DMS 273 (cell line): ENCODE measurements around the gene HIVEP3.

Source experiments
- DNase-seq: peaks from one replicate; lab custom pipeline; 2025; ENCODE audit not compliant: unreplicated experiment; lab: John Stamatoyannopoulos, UW

Gene HIVEP3

DNA sequence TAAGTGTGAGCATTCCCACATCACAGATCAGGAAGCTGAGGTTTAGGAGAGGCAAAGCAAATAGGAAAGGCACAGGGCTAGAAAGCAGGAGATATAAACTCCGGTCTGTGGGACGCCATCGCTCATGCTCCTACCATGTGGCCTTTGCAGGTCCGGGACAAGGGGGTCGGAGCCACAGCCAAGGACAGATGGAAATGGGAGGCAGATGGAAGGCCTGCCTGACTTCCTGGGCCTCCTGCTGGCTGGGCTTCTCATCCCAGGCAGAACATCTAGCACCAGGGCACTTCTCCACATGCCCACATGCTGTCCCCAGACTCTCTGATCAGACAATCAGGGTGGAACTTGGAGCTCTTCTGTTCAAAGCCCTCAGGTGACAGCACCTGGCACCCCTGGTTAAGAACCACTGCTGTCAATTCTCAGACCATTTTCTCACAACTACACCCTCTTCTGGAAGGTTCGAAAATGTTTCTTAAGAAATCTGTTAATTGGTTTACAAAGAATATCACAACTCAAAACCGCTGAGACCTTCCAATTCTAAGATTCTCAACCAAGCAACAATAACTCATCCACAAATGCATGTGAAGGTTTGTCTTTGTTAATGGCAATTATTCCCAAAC, 260.9 kb downstream of the HIVEP3 start:
- DNase-seq: peak; percentile 74

DNA sequence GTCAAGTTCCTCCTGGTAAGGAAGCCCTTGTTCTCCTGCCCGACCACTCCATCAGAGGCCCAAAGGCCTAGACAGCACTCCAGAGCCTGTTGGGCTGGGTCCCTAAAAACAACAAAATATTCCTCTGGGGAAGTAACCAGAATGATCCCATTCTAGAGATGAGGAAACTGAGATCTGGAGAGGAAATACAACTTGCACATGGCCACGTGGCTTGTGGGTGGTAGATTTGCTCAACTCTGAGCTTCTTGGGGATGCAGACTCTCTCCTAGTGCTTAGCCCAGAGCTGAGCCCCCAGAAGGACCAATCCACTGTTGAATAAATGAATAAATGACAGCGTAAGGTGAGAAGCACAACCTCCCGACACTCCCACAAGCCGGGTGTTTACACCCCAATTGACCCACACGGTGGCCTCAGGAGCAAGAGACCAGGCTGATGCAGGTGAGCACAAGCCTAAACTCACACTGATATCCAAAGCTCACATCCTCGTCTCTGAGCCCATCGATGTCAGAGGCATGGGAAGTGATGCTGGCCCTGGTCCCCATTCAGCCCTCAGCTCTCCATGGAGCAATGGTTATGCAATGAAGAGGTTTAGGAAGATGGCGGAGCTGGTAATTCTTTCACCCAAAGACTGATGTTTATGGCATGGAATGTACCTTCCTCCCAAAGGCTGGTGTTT, 261.8 kb downstream of the HIVEP3 start:
- no peak for DNase-seq

- DNase-seq: no peak
Observed at GRCh38 chr1:41656068-41656467, 262.7 kb downstream of the HIVEP3 start.

- no peak for DNase-seq
Observed at GRCh38 chr1:41655632-41656031, 263.1 kb downstream of the HIVEP3 start.

DNA sequence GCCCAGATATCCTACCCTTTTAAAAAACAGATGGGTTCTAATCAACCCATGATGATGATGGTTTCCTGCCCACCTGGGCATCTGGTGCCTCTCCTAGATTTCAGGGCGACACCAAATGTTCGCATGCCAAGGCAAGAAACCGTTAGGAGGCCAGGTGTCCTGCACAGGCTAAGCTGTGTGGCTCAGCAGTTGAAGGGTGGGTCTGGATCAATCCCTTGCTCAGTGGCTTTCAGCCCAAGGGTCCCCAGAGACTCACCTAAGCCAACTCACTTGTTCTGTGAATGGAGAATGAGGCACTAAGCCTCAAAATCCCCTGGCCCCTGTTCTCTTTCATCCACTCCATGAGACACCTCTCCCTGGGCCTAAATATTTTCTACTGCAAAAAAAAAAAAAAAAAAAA, 265.1 kb downstream of the HIVEP3 start:
- DNase-seq: peak; percentile 59

DNA sequence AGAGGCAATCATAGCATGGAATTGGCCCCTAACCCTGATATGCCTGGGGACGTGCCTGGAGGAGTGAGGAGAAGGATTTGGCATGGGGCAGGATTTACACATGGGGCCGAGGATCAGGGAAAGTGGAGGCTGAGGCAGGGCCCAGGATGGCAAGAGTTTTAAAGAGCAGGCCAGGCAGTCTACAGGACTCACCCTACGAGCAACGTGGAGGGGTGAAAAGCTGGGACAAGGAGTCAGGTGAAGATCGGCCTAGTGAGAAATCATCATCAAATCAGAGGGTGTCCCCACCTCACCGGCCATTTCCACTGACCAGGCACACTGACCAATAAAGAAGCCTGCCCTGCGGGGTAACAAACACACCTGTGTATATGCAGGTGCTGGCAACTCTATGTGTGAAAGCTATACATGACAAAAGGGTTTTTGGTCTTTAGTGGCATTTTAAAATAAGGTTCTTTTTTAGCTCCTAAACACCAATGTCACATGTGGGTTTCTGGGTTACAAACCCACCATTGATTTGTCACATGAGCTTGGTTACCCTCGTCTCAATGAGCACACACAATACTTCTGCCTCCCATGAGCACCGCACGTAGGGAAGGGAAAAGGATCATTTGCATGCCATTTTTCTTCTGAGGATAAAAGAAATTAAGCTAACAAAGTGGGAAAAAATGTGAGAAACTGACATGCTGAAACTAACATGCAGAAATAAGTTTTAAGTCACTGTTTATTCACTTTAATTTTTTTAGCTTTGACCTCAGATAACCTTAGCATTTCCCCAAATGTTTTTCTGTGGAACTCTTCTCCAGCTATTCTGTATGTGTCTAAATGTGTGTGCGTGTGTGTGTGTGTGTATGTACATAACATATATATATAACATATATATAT, 266.1 kb downstream of the HIVEP3 start:
- DNase-seq: no peak

DNA sequence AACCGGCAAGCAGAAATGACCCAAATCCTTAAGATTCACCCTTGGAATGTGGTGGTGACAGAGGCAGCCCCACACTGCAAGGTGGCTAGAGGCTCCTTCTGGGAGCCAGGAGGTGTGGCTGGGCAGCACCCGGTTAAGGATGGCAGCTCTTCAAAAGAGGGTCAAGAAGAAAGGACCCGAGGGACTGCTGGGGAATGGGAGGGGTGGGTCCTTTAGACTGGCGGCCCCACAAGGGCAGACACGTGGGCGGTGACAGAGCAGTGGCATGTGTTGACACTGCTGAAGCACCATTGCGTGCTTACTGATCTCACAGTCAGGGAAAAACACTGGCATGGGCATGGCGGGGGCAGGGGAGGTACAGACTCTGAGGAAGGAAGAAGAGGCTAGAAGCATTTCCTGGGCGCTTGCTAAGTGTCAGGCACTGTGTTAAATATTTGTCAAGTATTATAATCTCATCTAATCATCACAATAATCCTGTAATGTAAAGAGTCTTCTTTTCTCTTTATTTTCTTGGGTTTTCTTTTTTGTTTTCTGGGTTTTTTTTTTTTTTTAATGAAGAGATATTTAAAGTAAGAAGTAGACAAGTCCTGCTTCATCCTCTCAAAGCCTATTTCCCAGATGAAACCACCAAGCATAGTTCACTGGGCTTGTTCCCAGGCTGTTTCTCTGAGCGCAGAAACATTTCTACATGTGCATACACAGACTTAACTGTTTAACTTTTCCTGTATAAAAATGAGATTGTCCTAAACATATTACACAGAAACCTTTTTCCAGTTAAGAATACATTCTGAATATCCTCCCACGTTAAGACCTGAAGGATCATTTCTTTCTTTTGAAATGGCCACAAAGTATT, 268.5 kb downstream of the HIVEP3 start:
- DNase-seq: peak; percentile 73

GRCh38 chr1:41649396-41650027, 269.2 kb downstream of the HIVEP3 start:
- DNase-seq: peak; percentile 69

DNA sequence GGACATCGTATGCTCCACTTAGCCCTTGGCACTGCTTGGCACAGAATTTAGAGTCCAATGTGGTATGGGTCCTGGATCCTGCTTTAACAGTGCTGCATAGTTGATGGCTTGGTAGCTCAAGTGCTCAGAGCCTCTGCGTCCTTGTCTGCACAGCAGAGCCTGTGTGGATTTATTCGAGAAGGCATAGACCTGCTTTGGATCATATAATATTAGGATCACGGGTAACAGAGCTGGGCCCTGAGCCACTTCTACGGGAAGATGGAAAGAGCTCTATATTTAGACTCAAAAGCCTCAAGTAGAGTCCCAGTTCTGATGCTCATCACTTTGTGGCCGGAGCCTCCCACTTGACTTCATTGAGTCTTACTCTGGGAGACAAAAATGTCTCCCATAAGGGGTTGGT, 269.9 kb downstream of the HIVEP3 start:
- no peak for DNase-seq

DNA sequence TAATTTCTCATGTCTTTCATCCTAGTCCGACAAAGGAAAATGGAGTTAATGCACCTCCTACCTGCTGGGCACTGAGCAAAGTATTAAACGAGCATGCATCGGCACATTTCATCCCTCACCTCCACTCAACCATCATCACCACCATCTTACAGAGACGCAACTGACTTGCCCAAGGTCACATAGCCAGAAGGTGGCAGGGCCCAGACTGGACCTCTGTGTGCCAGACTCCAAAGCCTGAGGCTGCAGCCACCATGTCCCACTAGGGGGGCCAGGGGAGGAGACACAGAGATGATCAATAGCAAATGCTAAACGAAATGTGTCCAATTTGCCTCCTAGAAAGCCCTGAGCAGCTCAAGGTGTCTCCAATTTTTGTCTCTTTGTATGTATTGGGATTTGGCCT, 270.5 kb downstream of the HIVEP3 start:
- DNase-seq: no peak

GRCh38 chr1:41647221-41648135, 271.2 kb downstream of the HIVEP3 start:
- DNase-seq: no peak

DNA sequence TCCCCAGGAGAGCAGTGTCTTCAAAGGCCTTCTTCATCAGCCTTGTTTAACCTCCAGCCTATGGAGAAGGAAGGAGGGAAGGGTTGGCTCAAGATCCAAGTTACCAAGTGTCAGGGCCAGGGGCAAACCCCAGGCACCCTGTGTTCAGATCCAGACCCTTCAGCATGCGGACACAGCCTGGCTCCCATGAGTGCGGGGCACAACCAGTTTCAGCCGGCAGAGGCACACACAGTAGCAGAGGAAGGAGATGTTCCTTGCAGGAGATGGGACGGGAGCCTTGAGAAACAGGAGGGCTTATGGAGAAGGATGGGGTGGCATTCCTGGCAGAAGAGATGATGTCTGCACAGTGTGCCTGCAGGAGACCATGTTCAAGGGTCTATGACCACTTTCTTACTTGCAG, 272.5 kb downstream of the HIVEP3 start:
- no peak for DNase-seq

- no peak for DNase-seq
Observed at GRCh38 chr1:41645062-41645461, 273.7 kb downstream of the HIVEP3 start.

- DNase-seq: no peak
Observed at GRCh38 chr1:41642922-41643821, 275.6 kb downstream of the HIVEP3 start.

DNA sequence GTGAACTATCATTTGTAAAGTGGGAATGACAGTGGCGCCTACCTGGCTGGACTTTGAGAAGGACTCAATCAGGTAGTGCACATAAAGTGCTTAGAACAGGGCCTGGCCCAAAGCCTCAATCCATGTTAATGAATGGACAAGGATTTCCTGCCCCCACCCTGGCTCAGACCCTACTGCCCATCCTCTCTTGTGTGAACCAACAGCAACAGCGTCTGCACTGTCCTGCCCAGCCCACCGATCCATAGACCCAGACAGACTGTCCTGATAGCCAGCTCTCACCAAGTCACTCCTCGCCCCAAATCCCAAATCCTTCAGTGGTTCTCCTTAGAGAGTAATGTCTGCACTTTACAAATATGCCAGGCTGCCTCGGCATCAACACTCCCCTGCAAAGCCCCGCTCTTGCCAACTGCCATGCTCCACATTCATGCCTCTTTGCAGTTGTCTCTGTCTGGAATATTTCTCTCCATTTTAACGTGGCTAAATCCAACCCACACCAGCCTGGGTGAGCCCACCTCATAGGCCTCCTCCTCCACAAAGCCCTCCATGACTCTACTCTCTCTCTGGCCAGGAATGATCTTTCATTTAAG, 276.7 kb downstream of the HIVEP3 start:
- DNase-seq: no peak

GRCh38 chr1:41641475-41641814, 277.3 kb downstream of the HIVEP3 start:
- no peak for DNase-seq

GRCh38 chr1:41640756-41641474, 277.8 kb downstream of the HIVEP3 start:
- DNase-seq: no peak
